IMR-90 (cell line): Measurements from ENCODE around the gene AMBRA1. TPM values are rescaled to one million over a fixed set of nuclear protein-coding genes. Genes with fewer than 3 reads are reported as not detected.

ENCODE experiments used
- ATAC-seq: fragments of 200-7000 bp; cut with Tn5 transposase; 2 replicates; pipeline ENCODE4 v1.9.1; 2020; ENCODE audit warnings: low read depth, mild to moderate bottlenecking, moderate library complexity
- BruUV-seq: library from RNA; stranded (reverse); fragments of 400-500 nt; replicated peaks from 2 replicates; lab custom pipeline; 2021; lab: Mats Ljungman, UMichigan
- CTCF ChIA-PET: fragments of 300-600 bp; formaldehyde crosslinking; extraction: SDS; loops from one replicate; lab custom pipeline; 2021; ENCODE audit warnings: antibody characterized with exemption; lab: Yijun Ruan, JAX
- POLR2A ChIA-PET: fragments of 300-600 bp; sonication (Branson Sonifier 250); formaldehyde crosslinking; loops from one replicate; lab custom pipeline; 2022; ENCODE audit warnings: antibody characterized with exemption; ENCODE audit not compliant: unreplicated experiment; lab: Charles Lee
- DNase-seq: peaks from one replicate; pipeline ENCODE4 v3.0.0; 2013
- H2AFZ ChIP-seq: replicated peaks from 2 replicates; pipeline ENCODE3; 2013; ENCODE audit warnings: low read length, mild to moderate bottlenecking; ENCODE audit not compliant: poor library complexity
- H2AK5ac ChIP-seq: 2 replicates; pipeline ENCODE4 v1.6.1; 2013; ENCODE audit warnings: low read depth, low read length, inconsistent platforms
- H2AK9ac ChIP-seq: replicated peaks from 2 replicates; pipeline ENCODE3; 2013; ENCODE audit warnings: mild to moderate bottlenecking, low read depth, low read length, moderate library complexity; ENCODE audit not compliant: poor library complexity
- H2BK120ac ChIP-seq: 2 replicates; pipeline ENCODE4 v1.6.1; 2013; ENCODE audit warnings: low read depth, low read length, inconsistent platforms
- H2BK15ac ChIP-seq: 3 replicates; pipeline ENCODE4 v1.6.1; 2013; ENCODE audit warnings: low read depth, low read length, inconsistent platforms
- H2BK20ac ChIP-seq: 2 replicates; pipeline ENCODE4 v1.6.1; 2013; ENCODE audit warnings: low read depth, mild to moderate bottlenecking, inconsistent platforms, low read length, moderate library complexity
- H2BK5ac ChIP-seq: 2 replicates; pipeline ENCODE4 v1.6.1; 2013; ENCODE audit warnings: mild to moderate bottlenecking, low read depth, low read length, inconsistent platforms; ENCODE audit not compliant: poor library complexity, severe bottlenecking
- H3K14ac ChIP-seq: replicated peaks from 2 replicates; pipeline ENCODE4 v1.6.1; 2013; ENCODE audit warnings: low read depth, low read length, inconsistent platforms
- H3K18ac ChIP-seq: 2 replicates; pipeline ENCODE4 v1.6.1; 2013; ENCODE audit warnings: low read depth, low read length, control low read depth
- H3K23ac ChIP-seq: 2 replicates; pipeline ENCODE4 v1.6.1; 2013; ENCODE audit warnings: low read depth, low read length, inconsistent platforms
- H3K27ac ChIP-seq: 2 replicates; pipeline ENCODE4 v1.5.1; 2013; ENCODE audit warnings: mild to moderate bottlenecking, control low read depth, low read length; ENCODE audit not compliant: insufficient read depth
- H3K27me3 ChIP-seq: 2 replicates; pipeline ENCODE4 v1.6.1; 2013; ENCODE audit warnings: low read length; ENCODE audit not compliant: control insufficient read depth, insufficient read depth
- H3K36me3 ChIP-seq: 2 replicates; pipeline ENCODE4 v1.6.1; 2013; ENCODE audit warnings: low read length, mixed read lengths; ENCODE audit not compliant: control insufficient read depth, insufficient read depth
- H3K4ac ChIP-seq: 2 replicates; pipeline ENCODE4 v1.6.1; 2013; ENCODE audit warnings: low read depth, low read length, inconsistent platforms
- H3K4me1 ChIP-seq: 2 replicates; pipeline ENCODE4 v1.6.1; 2013; ENCODE audit warnings: low read length, mixed read lengths; ENCODE audit not compliant: control insufficient read depth, insufficient read depth
- H3K4me2 ChIP-seq: 2 replicates; pipeline ENCODE4 v1.6.1; 2013; ENCODE audit warnings: low read depth, mild to moderate bottlenecking, control low read depth, low read length, moderate library complexity
- H3K4me3 ChIP-seq: 2 replicates; pipeline ENCODE4 v1.5.1; 2013; ENCODE audit warnings: low read depth, mild to moderate bottlenecking, control low read depth, low read length, moderate library complexity; ENCODE audit not compliant: insufficient read depth
- H3K56ac ChIP-seq: 2 replicates; pipeline ENCODE4 v1.6.1; 2013; ENCODE audit warnings: low read length, inconsistent platforms; ENCODE audit not compliant: insufficient read depth; ENCODE audit errors: extremely low read depth
- H3K79me1 ChIP-seq, 2 experiments: 2 replicates each; pipeline ENCODE4 v1.6.1; 2013; ENCODE audit warnings: low read length in 2 of 2, inconsistent platforms in 1 of 2, low read depth in 1 of 2
- H3K9ac ChIP-seq: 2 replicates; pipeline ENCODE4 v1.6.1; 2013; ENCODE audit warnings: low read depth, low read length, control low read depth
- H3K9me1 ChIP-seq: 2 replicates; pipeline ENCODE4 v1.6.1; 2013; ENCODE audit warnings: low read length, inconsistent platforms; ENCODE audit not compliant: insufficient read depth
- H3K9me3 ChIP-seq: 2 replicates; pipeline ENCODE4 v1.6.1; 2013; ENCODE audit warnings: low read length; ENCODE audit not compliant: control insufficient read depth, insufficient read depth
- H4K20me1 ChIP-seq: 2 replicates; pipeline ENCODE4 v1.6.1; 2013; ENCODE audit warnings: low read length, inconsistent platforms; ENCODE audit not compliant: insufficient read depth
- H4K5ac ChIP-seq: 2 replicates; pipeline ENCODE4 v1.6.1; 2013; ENCODE audit warnings: mild to moderate bottlenecking, low read depth, low read length, control low read depth
- H4K8ac ChIP-seq, 2 experiments: 2 replicates each; pipeline ENCODE4 v1.6.1; 2013; ENCODE audit warnings: low read depth in 2 of 2, low read length in 2 of 2, control low read depth in 1 of 2, inconsistent platforms in 1 of 2
- H4K91ac ChIP-seq: 2 replicates; pipeline ENCODE4 v1.6.1; 2013; ENCODE audit warnings: low read depth, low read length, inconsistent platforms; ENCODE audit not compliant: insufficient read depth
- FOS ChIP-seq: fragments of 150-350 bp; IDR thresholded peaks from 2 replicates; pipeline ENCODE4 v1.6.1; 2016; ENCODE audit warnings: low read depth, low read length
- MAZ ChIP-seq: IDR thresholded peaks from 2 replicates; pipeline ENCODE4 v1.6.1; 2012; ENCODE audit warnings: low read depth, mild to moderate bottlenecking, low read length, improper control_type of control experiment, moderate library complexity, borderline replicate concordance
- MXI1 ChIP-seq: IDR thresholded peaks from 2 replicates; pipeline ENCODE4 v1.6.1; 2012; ENCODE audit warnings: low read depth, mild to moderate bottlenecking, low read length, moderate library complexity, borderline replicate concordance
- RAD21 ChIP-seq: IDR thresholded peaks from 2 replicates; pipeline ENCODE4 v1.6.1; 2012; ENCODE audit warnings: low read length, improper control_type of control experiment
- RFX5 ChIP-seq: IDR thresholded peaks from 2 replicates; pipeline ENCODE4 v1.8.0; 2012; ENCODE audit warnings: low read depth, mild to moderate bottlenecking, low read length, moderate library complexity
- SMC3 ChIP-seq: fragments of 150-350 bp; IDR thresholded peaks from 2 replicates; pipeline ENCODE4 v1.6.1; 2016; ENCODE audit warnings: low read depth, mild to moderate bottlenecking, antibody characterized with exemption, low read length, moderate library complexity
- WGBS, 2 experiments: methylation state at CpG; one replicate each; pipeline versions ENCODE4 v1.1.5 to v1.1.7; 2013; ENCODE audit warnings: missing lambda C conversion rate in 2 of 2; ENCODE audit not compliant: insufficient read length in 1 of 2; ENCODE audit errors: extremely low coverage in 2 of 2; 5-methylcytosine and 5-hydroxymethylcytosine counted together
- dilution Hi-C: fragments of 300-500 bp; cut with HindIII; formaldehyde crosslinking; loops from one replicate; pipeline ENCODE4 v1.14.3; 2018; ENCODE audit warnings: low sequenced_read_pairs; ENCODE audit not compliant: unreplicated experiment
- in situ Hi-C: fragments of 300-500 bp; cut with MboI; formaldehyde crosslinking; loops from 3 replicates; pipeline ENCODE4 v1.14.3; 2019; ENCODE audit warnings: low sequenced_read_pairs, inconsistent platforms, mixed read lengths
- intact Hi-C: fragments of 100-400 bp; cut with micrococcal nuclease; formaldehyde crosslinking; loops from 2 replicates; pipeline ENCODE4 v1.10.0; 2022
- polyA plus RNA-seq, 3 experiments: library from polyadenylated mRNA; depleted of rRNA; stranded (reverse); fragments of >200 nt; gene quantifications; 2 replicates each; pipeline ENCODE4 v1.2.3, GENCODE V29; 2012; ENCODE audit warnings: low replicate concordance in 1 of 3
- total RNA-seq: library from RNA; depleted of rRNA; stranded (reverse); fragments of >200 nt; gene quantifications from 2 replicates; pipeline ENCODE4 v1.2.3, GENCODE V29; 2012
- TF ChIP-seq, protein P1 (sequence below): conservative IDR thresholded peaks from 2 replicates; pipeline ENCODE4 v1.5.1; 2012; ENCODE audit warnings: mild to moderate bottlenecking, low read depth, low read length, improper control_type of control experiment
- TF ChIP-seq, protein P2 (sequence below): fragments of 150-350 bp; IDR thresholded peaks from 2 replicates; pipeline ENCODE4 v1.6.1; 2016; ENCODE audit warnings: low read depth, mild to moderate bottlenecking, low read length, moderate library complexity, borderline replicate concordance
- TF ChIP-seq, protein P3 (sequence below): fragments of 150-350 bp; IDR thresholded peaks from 2 replicates; pipeline ENCODE4 v1.6.1; 2017; ENCODE audit warnings: mild to moderate bottlenecking, antibody characterized with exemption, low read length, low read depth

The AMBRA1 gene
- total and polyA plus RNA-seq, 2 of the 4 experiments (the other 2 are of a cell fraction): 9.4 to 18.3 TPM

DNA sequence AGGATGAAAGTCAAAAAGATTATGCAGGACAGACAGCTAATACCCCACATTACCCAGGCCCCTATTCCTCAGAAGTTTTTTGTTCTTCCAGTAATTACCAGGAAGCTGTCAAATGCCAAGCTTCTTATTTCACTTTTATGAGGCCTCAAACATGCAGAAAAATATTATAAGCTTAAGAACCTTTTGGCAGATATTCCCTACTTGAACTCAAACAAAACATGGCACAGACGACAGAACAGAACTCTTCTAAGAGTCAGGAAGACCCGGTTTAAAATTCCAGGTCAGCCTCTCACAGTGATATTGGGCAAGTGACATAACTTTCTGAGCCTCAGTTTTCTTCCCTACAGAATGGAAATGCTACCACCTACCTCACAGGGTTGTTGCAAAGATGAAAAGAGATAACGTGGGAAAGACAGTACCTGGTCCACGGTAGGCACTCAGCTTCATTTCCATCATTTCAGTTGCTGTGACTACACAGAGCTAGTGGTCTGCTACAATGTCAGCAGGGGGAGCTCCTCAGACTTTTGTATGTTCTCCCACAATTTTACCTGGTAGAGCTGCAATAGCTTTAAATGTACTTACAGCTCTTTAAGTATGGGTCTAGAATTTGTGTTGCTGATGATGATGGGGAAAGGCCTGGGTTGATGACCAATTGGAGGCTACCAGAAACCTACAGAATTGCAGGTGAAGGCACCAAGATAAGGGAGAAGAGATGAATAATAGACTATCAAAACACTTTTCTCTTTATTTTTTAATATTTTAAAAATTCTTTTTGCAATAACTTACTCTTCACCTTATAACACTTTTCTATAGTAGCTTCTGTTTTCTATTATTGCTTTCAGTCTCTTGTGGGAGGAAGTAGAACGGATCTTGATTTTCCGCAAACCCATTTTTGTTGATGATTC, 103.9 kb downstream of the AMBRA1 start:
- Histone ChIP-seq H3K9me1 (no peaks in the 10 kb centered on the region), H4K5ac (no peak overlapping the region), H3K9me3 (no peaks in the 10 kb centered on the region), H2AK9ac (no peak overlapping the region), H3K4me3 (no peak overlapping the region), H2AFZ (no peak overlapping the region), H3K4me2 (no peak overlapping the region), H3K79me1 (peaks cover 3 to 39% of the 10 kb centered on the region in 2 experiments; a peak in 3 of 4 replicates), H4K91ac (no peak overlapping the region), H3K18ac (no peak overlapping the region), H2BK120ac (no peak overlapping the region), H2BK15ac (no peak overlapping the region), H3K14ac (no peak overlapping the region), H3K27ac (no peak overlapping the region), H4K8ac (no peak overlapping the region), H3K23ac (no peak overlapping the region), H2BK20ac (no peak overlapping the region), H2AK5ac (no peak overlapping the region), H3K4ac (no peak overlapping the region), H3K9ac (no peak overlapping the region), H3K56ac (no peak overlapping the region), H4K20me1 (peaks cover 14% of the 10 kb centered on the region; the same call in 1 of the 2 replicates), H3K36me3 (peaks cover 10% of the 10 kb centered on the region), H3K4me1 (peaks cover 5% of the 10 kb centered on the region), H2BK5ac (no peak overlapping the region), H3K27me3 (no peaks in the 10 kb centered on the region)
- WGBS, 2 experiments: no CpG with 5 or more reads among the region's 6 CpGs
- intact Hi-C loops (loop anchor here (2.0 kb wide), 3 partner anchors 15 to 49 kb away; no protein-coding TSS in a partner anchor), in situ Hi-C loops (no loop called here), dilution Hi-C loops (no loop called here)
- peak; percentile 73 for ATAC-seq
- no TSS peak for BruUV-seq
- no peak for TF ChIP-seq MXI1
- TF ChIP-seq FOS: no peak
- no peak for TF ChIP-seq RFX5
- no peak for TF ChIP-seq MAZ
- TF ChIP-seq, protein P1, sequence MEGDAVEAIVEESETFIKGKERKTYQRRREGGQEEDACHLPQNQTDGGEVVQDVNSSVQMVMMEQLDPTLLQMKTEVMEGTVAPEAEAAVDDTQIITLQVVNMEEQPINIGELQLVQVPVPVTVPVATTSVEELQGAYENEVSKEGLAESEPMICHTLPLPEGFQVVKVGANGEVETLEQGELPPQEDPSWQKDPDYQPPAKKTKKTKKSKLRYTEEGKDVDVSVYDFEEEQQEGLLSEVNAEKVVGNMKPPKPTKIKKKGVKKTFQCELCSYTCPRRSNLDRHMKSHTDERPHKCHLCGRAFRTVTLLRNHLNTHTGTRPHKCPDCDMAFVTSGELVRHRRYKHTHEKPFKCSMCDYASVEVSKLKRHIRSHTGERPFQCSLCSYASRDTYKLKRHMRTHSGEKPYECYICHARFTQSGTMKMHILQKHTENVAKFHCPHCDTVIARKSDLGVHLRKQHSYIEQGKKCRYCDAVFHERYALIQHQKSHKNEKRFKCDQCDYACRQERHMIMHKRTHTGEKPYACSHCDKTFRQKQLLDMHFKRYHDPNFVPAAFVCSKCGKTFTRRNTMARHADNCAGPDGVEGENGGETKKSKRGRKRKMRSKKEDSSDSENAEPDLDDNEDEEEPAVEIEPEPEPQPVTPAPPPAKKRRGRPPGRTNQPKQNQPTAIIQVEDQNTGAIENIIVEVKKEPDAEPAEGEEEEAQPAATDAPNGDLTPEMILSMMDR: peak; percentile 61
- peak; percentile 64 for TF ChIP-seq SMC3
- TF ChIP-seq, protein P2, sequence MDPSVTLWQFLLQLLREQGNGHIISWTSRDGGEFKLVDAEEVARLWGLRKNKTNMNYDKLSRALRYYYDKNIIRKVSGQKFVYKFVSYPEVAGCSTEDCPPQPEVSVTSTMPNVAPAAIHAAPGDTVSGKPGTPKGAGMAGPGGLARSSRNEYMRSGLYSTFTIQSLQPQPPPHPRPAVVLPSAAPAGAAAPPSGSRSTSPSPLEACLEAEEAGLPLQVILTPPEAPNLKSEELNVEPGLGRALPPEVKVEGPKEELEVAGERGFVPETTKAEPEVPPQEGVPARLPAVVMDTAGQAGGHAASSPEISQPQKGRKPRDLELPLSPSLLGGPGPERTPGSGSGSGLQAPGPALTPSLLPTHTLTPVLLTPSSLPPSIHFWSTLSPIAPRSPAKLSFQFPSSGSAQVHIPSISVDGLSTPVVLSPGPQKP: no peak
- peak; percentile 56 for TF ChIP-seq RAD21
- TF ChIP-seq, protein P3, sequence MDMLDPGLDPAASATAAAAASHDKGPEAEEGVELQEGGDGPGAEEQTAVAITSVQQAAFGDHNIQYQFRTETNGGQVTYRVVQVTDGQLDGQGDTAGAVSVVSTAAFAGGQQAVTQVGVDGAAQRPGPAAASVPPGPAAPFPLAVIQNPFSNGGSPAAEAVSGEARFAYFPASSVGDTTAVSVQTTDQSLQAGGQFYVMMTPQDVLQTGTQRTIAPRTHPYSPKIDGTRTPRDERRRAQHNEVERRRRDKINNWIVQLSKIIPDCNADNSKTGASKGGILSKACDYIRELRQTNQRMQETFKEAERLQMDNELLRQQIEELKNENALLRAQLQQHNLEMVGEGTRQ: no peak
- CTCF ChIA-PET: interaction anchor here (0.6 to 2.0 kb wide), 16 partner anchors 9 to 1214 kb away, joined by 3 to 9 read pairs (median 4); no protein-coding TSS in a partner anchor
- peak; percentile 69 for DNase-seq
- POLR2A ChIA-PET: no interaction called here
